Heart left ventricle (tissue), 13 donors: ENCODE measurements around the gene AP3B1.
A peak's percentile ranks its signal among the peaks of the same experiment; 100 is the strongest.

Experiments used
- CTCF ChIP-seq, 12 donors: fragments of 200-600 bp; sonication (generic) in 4 of 12; IDR thresholded peaks; one replicate each; pipeline versions ENCODE4 v1.5.0 to v1.8.0; 2018 to 2022; ENCODE audit warnings: antibody characterized with exemption in 12 of 12, mild to moderate bottlenecking in 5 of 12
- POLR2A ChIP-seq, 2 donors: fragments of 450-650 bp; IDR thresholded peaks; one replicate each; pipeline ENCODE4 v1.6.1; 2017; ENCODE audit warnings: antibody characterized with exemption in 2 of 2, mild to moderate bottlenecking in 2 of 2, moderate library complexity in 2 of 2
- donor health status: ischemic (EF 13 %, LVEDD 7.1; RV severe dilation, severe dysfunction).
- donor health status: DM: no; HTN: yes; CAD: no.
- donor health status: DM: no; HTN: no; CAD: no.
- donor health status: ischemic (EF 25% LVEDD 6.9; RV normal size, moderate dysfunction).
- donor health status: ischemic (EF 25% LVEDD 5.7; RV mildly dilated, moderate dysfunction).
- donor health status: ischemic (EF 35%, LVEDD 5.7; RV mildly dilated, moderate dysfunction).
- donor health status: nonischemic (EF 11% LVEDD 7.7; RV severe dilation, severe dysfunction).
- donor health status: DM: yes; HTN: yes; CAD: no.
- donor health status: PGD.
- donor health status: ischemic (EF 29% LVEDD 5.4; RV normal size, mild dysfunction).
- donor health status: nonischemic (EF 23%, LVEDD 6.1; RV moderate dilation, normal function).

GRCh38 chr5:78320401-78320800 is 25.9 kb upstream of the AP3B1 start:
- TF ChIP-seq CTCF (IDR thresholded peaks at IDR 0.05) (peak; percentile 44 to 71 (median 58)), POLR2A (IDR thresholded peaks at IDR 0.05) (no peak)
